ENCODE results near the gene CRACDL.

CRACDL gene

GRCh38 chr2:98898423-98898841 lies 37.6 kb downstream of the CRACDL start:
- no peak for TF ChIP-seq CTCF (IDR thresholded peaks at IDR 0.05; ENCODE audit: low read depth, low read length)

GRCh38 chr2:98897746-98898145 lies 38.3 kb downstream of the CRACDL start:
- no peak overlapping the region for H3K4me3 ChIP-seq (ENCODE audit: low read depth, low read length)
- no peak for TF ChIP-seq CTCF (IDR thresholded peaks at IDR 0.05; ENCODE audit: low read depth, low read length)

More at GRCh38 chr2:98898423-98898841, 37.6 kb downstream of the CRACDL start:
- no peak overlapping the region for H3K4me3 ChIP-seq (ENCODE audit: low read depth, low read length)

- H3K4me3 ChIP-seq (ENCODE audit: low read depth, low read length), result no peak overlapping the region
- TF ChIP-seq CTCF (IDR thresholded peaks at IDR 0.05; ENCODE audit: low read depth, low read length), result no peak
Observed at GRCh38 chr2:98896944-98897343, 39.1 kb downstream of the CRACDL start.

- H3K4me3 ChIP-seq (ENCODE audit: low read depth, low read length), result no peak overlapping the region
- TF ChIP-seq CTCF (IDR thresholded peaks at IDR 0.05; ENCODE audit: low read depth, low read length), result no peak
Observed at GRCh38 chr2:98896416-98896815, 39.6 kb downstream of the CRACDL start.

GRCh38 chr2:98895901-98896300 lies 40.1 kb downstream of the CRACDL start:
- TF ChIP-seq CTCF (IDR thresholded peaks at IDR 0.05; ENCODE audit: low read depth, low read length), result no peak
- H3K4me3 ChIP-seq (ENCODE audit: low read depth, low read length), result no peak overlapping the region

- no peak overlapping the region for H3K4me3 ChIP-seq (ENCODE audit: low read depth, low read length)
- TF ChIP-seq CTCF (IDR thresholded peaks at IDR 0.05; ENCODE audit: low read depth, low read length), result no peak
Observed at GRCh38 chr2:98895221-98895620, 40.8 kb downstream of the CRACDL start.

GRCh38 chr2:98894331-98895000 lies 41.6 kb downstream of the CRACDL start:
- TF ChIP-seq CTCF (IDR thresholded peaks at IDR 0.05; ENCODE audit: low read depth, low read length), result no peak
- H3K4me3 ChIP-seq (ENCODE audit: low read depth, low read length), result no peak overlapping the region
